Retinal pigment epithelial cell (primary cell): ENCODE results near the gene PMS2.

ENCODE experiments used
- DNase-seq: peaks from one replicate; pipeline ENCODE4 v3.0.0-alpha.2; 2010; ENCODE audit warnings: low read depth
- H3K4me3 ChIP-seq: 2 replicates; pipeline ENCODE4 v1.5.1; 2011; ENCODE audit warnings: mild to moderate bottlenecking, low read length, control low read depth, moderate library complexity
- TF ChIP-seq, protein P1 (sequence below): conservative IDR thresholded peaks from 2 replicates; pipeline ENCODE4 v1.5.1; 2011; ENCODE audit warnings: low read depth, low read length, control low read depth, inconsistent platforms

PMS2 gene

DNA sequence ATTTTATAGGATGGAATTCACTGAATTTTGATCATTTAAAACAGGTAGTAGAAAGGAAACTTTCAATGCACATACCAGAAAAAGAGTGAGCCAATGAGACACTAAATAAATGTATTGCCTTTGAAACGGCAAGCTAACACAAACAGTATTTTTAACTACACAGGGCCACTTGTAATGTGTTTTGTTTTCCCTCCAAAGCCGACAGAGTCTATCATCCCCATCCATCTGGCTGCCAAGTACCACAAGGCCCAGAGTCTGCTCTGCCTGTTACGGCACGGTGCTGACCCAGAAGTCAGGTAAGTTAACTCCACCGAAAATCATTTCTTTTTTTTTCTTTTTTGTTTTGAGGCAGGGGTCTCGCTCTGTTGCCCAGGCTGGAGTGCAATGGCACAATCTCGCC lies 23.8 kb upstream of the PMS2 start:
- TF ChIP-seq, protein P1, sequence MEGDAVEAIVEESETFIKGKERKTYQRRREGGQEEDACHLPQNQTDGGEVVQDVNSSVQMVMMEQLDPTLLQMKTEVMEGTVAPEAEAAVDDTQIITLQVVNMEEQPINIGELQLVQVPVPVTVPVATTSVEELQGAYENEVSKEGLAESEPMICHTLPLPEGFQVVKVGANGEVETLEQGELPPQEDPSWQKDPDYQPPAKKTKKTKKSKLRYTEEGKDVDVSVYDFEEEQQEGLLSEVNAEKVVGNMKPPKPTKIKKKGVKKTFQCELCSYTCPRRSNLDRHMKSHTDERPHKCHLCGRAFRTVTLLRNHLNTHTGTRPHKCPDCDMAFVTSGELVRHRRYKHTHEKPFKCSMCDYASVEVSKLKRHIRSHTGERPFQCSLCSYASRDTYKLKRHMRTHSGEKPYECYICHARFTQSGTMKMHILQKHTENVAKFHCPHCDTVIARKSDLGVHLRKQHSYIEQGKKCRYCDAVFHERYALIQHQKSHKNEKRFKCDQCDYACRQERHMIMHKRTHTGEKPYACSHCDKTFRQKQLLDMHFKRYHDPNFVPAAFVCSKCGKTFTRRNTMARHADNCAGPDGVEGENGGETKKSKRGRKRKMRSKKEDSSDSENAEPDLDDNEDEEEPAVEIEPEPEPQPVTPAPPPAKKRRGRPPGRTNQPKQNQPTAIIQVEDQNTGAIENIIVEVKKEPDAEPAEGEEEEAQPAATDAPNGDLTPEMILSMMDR, result no peak
- no peak for DNase-seq
- no peak overlapping the region for H3K4me3 ChIP-seq

- TF ChIP-seq, protein P1, result no peak
- H3K4me3 ChIP-seq, result no peak overlapping the region
- DNase-seq, result no peak
Observed at GRCh38 chr7:6032167-6032566, 23.3 kb upstream of the PMS2 start.

DNA sequence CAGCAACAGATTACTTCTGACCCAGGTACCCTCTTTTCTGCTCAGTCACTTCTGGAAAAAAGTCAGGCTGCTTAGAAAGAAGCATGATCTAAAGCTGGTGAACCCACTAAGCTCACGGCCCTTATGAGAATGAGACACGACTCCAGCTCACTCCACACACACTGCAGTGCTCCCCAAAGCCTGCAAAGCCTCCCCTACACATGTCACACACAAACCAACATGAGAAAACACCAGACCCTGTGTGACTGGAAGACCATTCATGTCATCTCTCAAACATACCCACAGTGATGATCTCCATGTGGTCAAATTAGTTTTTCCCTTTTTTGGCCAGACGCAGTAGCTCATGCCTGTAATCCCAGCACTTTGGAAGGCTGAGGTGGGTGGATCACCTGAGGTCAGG lies 22.7 kb upstream of the PMS2 start:
- H3K4me3 ChIP-seq, result no peak overlapping the region
- TF ChIP-seq, protein P1, result no peak
- DNase-seq, result no peak

DNA sequence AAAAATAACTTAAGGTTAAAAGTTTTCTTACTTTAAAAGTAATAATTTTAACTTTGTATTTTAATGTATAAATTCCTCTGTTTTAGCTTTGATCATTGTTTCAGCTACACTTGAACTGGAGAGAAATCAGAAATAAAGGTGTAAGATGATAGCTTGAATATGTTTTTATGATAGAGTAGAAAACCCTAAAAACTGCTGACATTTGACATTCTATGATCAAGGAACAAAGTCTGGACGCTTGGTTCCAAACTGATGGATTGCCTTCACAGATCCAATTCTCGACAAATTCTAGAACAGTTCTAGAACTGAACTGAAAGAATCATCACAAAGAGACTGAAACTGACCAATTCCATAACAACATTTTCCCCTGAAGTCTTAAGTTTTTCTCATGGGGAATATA lies 22.1 kb upstream of the PMS2 start, which contains the start of gene ANKRD61:
Gene ANKRD61, plus strand, starts transcription at position 389 of the 400 bp plus-strand sequence. Its CDS starts 0 bp downstream, at position 389.
- no peak for DNase-seq
- TF ChIP-seq, protein P1, result no peak
- no peak within 1 kb of the TSS for H3K4me3 ChIP-seq

GRCh38 chr7:6028563-6028962 lies 19.7 kb upstream of the PMS2 start:
- TF ChIP-seq, protein P1, result no peak
- H3K4me3 ChIP-seq, result no peak overlapping the region
- DNase-seq, result no peak

DNA sequence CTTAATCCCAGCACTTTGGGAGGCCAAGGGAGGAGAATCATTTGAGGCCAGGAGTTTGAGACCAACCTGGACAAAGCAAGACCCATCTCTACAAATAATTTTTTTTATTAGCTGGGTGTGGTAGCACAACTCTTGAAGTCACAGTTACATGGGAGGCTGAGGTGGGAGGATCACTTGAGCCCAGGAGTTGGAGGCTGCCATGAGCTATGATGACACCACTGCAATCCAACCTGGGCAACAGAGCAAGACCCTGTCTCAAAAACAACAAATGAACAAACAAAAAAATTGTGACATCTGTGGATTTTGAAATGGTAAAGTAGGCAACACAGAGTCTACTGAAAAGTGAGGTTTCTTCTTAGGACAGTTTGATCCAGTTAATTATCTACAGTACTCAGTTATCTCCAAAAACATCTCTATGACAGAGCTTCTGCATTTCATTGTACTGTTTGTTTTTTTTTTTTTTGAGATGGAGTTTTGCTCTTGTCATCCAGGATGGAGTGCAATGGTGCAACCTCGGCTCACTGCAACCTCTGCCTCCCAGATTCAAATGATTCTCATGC lies 19.0 kb upstream of the PMS2 start:
- H3K4me3 ChIP-seq, result no peak overlapping the region
- TF ChIP-seq, protein P1, result no peak

DNA sequence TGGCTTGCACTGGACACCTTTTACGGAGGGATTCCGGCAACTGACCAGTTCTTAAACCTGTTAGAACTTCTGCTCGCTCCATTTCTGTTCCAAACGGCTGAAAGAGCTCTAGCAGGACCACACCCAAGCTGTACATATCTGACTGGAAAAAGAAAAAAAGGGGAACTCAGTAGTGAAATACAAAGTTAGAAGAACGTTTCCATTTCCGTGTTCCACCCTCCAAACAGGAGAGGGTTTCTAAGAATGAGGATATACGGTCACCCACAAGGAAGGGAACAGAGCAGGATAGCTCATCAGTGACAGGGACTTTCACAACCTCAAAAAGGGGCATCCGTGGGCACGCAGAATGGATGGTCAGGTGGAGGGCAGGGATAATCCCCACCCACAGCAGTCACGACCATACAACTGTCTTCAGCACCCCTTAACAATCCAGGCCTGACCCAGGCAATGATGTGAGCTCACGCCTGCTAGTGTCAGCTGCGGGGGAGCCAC lies 18.0 kb upstream of the PMS2 start:
- H3K4me3 ChIP-seq, result no peak overlapping the region

More for the DNA sequence above, 19.0 kb upstream of the PMS2 start:
- no peak for DNase-seq

More for the DNA sequence above, 18.0 kb upstream of the PMS2 start:
- no peak for DNase-seq
- TF ChIP-seq, protein P1, result no peak
